IMR-90 (cell line): Measurements from ENCODE around the gene KIFBP. TPM values are rescaled to one million over a fixed set of nuclear protein-coding genes. Genes with fewer than 3 reads are reported as not detected.

Experiments used
- ATAC-seq: fragments of 200-7000 bp; cut with Tn5 transposase; 2 replicates; pipeline ENCODE4 v1.9.1; 2020; ENCODE audit warnings: low read depth, mild to moderate bottlenecking, moderate library complexity
- BruUV-seq: library from RNA; stranded (reverse); fragments of 400-500 nt; replicated peaks from 2 replicates; lab custom pipeline; 2021; lab: Mats Ljungman, UMichigan
- CTCF ChIA-PET: fragments of 300-600 bp; formaldehyde crosslinking; extraction: SDS; loops from one replicate; lab custom pipeline; 2021; ENCODE audit warnings: antibody characterized with exemption; lab: Yijun Ruan, JAX
- POLR2A ChIA-PET: fragments of 300-600 bp; sonication (Branson Sonifier 250); formaldehyde crosslinking; loops from one replicate; lab custom pipeline; 2022; ENCODE audit warnings: antibody characterized with exemption; ENCODE audit not compliant: unreplicated experiment; lab: Charles Lee
- DNase-seq: peaks from one replicate; pipeline ENCODE4 v3.0.0; 2013
- H2AFZ ChIP-seq: replicated peaks from 2 replicates; pipeline ENCODE3; 2013; ENCODE audit warnings: low read length, mild to moderate bottlenecking; ENCODE audit not compliant: poor library complexity
- H2AK5ac ChIP-seq: 2 replicates; pipeline ENCODE4 v1.6.1; 2013; ENCODE audit warnings: low read depth, low read length, inconsistent platforms
- H2AK9ac ChIP-seq: replicated peaks from 2 replicates; pipeline ENCODE3; 2013; ENCODE audit warnings: mild to moderate bottlenecking, low read depth, low read length, moderate library complexity; ENCODE audit not compliant: poor library complexity
- H2BK120ac ChIP-seq: 2 replicates; pipeline ENCODE4 v1.6.1; 2013; ENCODE audit warnings: low read depth, low read length, inconsistent platforms
- H2BK15ac ChIP-seq: 3 replicates; pipeline ENCODE4 v1.6.1; 2013; ENCODE audit warnings: low read depth, low read length, inconsistent platforms
- H2BK20ac ChIP-seq: 2 replicates; pipeline ENCODE4 v1.6.1; 2013; ENCODE audit warnings: low read depth, mild to moderate bottlenecking, inconsistent platforms, low read length, moderate library complexity
- H2BK5ac ChIP-seq: 2 replicates; pipeline ENCODE4 v1.6.1; 2013; ENCODE audit warnings: mild to moderate bottlenecking, low read depth, low read length, inconsistent platforms; ENCODE audit not compliant: poor library complexity, severe bottlenecking
- H3K14ac ChIP-seq: replicated peaks from 2 replicates; pipeline ENCODE4 v1.6.1; 2013; ENCODE audit warnings: low read depth, low read length, inconsistent platforms
- H3K18ac ChIP-seq: 2 replicates; pipeline ENCODE4 v1.6.1; 2013; ENCODE audit warnings: low read depth, low read length, control low read depth
- H3K23ac ChIP-seq: 2 replicates; pipeline ENCODE4 v1.6.1; 2013; ENCODE audit warnings: low read depth, low read length, inconsistent platforms
- H3K27ac ChIP-seq: 2 replicates; pipeline ENCODE4 v1.5.1; 2013; ENCODE audit warnings: mild to moderate bottlenecking, control low read depth, low read length; ENCODE audit not compliant: insufficient read depth
- H3K27me3 ChIP-seq: 2 replicates; pipeline ENCODE4 v1.6.1; 2013; ENCODE audit warnings: low read length; ENCODE audit not compliant: control insufficient read depth, insufficient read depth
- H3K36me3 ChIP-seq: 2 replicates; pipeline ENCODE4 v1.6.1; 2013; ENCODE audit warnings: low read length, mixed read lengths; ENCODE audit not compliant: control insufficient read depth, insufficient read depth
- H3K4ac ChIP-seq: 2 replicates; pipeline ENCODE4 v1.6.1; 2013; ENCODE audit warnings: low read depth, low read length, inconsistent platforms
- H3K4me1 ChIP-seq: 2 replicates; pipeline ENCODE4 v1.6.1; 2013; ENCODE audit warnings: low read length, mixed read lengths; ENCODE audit not compliant: control insufficient read depth, insufficient read depth
- H3K4me2 ChIP-seq: 2 replicates; pipeline ENCODE4 v1.6.1; 2013; ENCODE audit warnings: low read depth, mild to moderate bottlenecking, control low read depth, low read length, moderate library complexity
- H3K4me3 ChIP-seq: 2 replicates; pipeline ENCODE4 v1.5.1; 2013; ENCODE audit warnings: low read depth, mild to moderate bottlenecking, control low read depth, low read length, moderate library complexity; ENCODE audit not compliant: insufficient read depth
- H3K56ac ChIP-seq: 2 replicates; pipeline ENCODE4 v1.6.1; 2013; ENCODE audit warnings: low read length, inconsistent platforms; ENCODE audit not compliant: insufficient read depth; ENCODE audit errors: extremely low read depth
- H3K79me1 ChIP-seq, 2 experiments: 2 replicates each; pipeline ENCODE4 v1.6.1; 2013; ENCODE audit warnings: low read length in 2 of 2, inconsistent platforms in 1 of 2, low read depth in 1 of 2
- H3K9ac ChIP-seq: 2 replicates; pipeline ENCODE4 v1.6.1; 2013; ENCODE audit warnings: low read depth, low read length, control low read depth
- H3K9me1 ChIP-seq: 2 replicates; pipeline ENCODE4 v1.6.1; 2013; ENCODE audit warnings: low read length, inconsistent platforms; ENCODE audit not compliant: insufficient read depth
- H3K9me3 ChIP-seq: 2 replicates; pipeline ENCODE4 v1.6.1; 2013; ENCODE audit warnings: low read length; ENCODE audit not compliant: control insufficient read depth, insufficient read depth
- H4K20me1 ChIP-seq: 2 replicates; pipeline ENCODE4 v1.6.1; 2013; ENCODE audit warnings: low read length, inconsistent platforms; ENCODE audit not compliant: insufficient read depth
- H4K5ac ChIP-seq: 2 replicates; pipeline ENCODE4 v1.6.1; 2013; ENCODE audit warnings: mild to moderate bottlenecking, low read depth, low read length, control low read depth
- H4K8ac ChIP-seq, 2 experiments: 2 replicates each; pipeline ENCODE4 v1.6.1; 2013; ENCODE audit warnings: low read depth in 2 of 2, low read length in 2 of 2, control low read depth in 1 of 2, inconsistent platforms in 1 of 2
- H4K91ac ChIP-seq: 2 replicates; pipeline ENCODE4 v1.6.1; 2013; ENCODE audit warnings: low read depth, low read length, inconsistent platforms; ENCODE audit not compliant: insufficient read depth
- BHLHE40 ChIP-seq: fragments of 150-350 bp; IDR thresholded peaks from 2 replicates; pipeline ENCODE4 v1.6.1; 2016; ENCODE audit warnings: mild to moderate bottlenecking, low read depth, low read length
- POLR2A ChIP-seq: IDR thresholded peaks from 2 replicates; pipeline ENCODE4 v1.6.1; 2012; ENCODE audit warnings: mild to moderate bottlenecking, low read depth, low read length
- RAD21 ChIP-seq: IDR thresholded peaks from 2 replicates; pipeline ENCODE4 v1.6.1; 2012; ENCODE audit warnings: low read length, improper control_type of control experiment
- RCOR1 ChIP-seq: IDR thresholded peaks from 2 replicates; pipeline ENCODE4 v1.6.1; 2012; ENCODE audit warnings: mild to moderate bottlenecking, low read length, improper control_type of control experiment; ENCODE audit not compliant: insufficient replicate concordance
- WGBS, 2 experiments: methylation state at CpG; one replicate each; pipeline versions ENCODE4 v1.1.5 to v1.1.7; 2013; ENCODE audit warnings: missing lambda C conversion rate in 2 of 2; ENCODE audit not compliant: insufficient read length in 1 of 2; ENCODE audit errors: extremely low coverage in 2 of 2; 5-methylcytosine and 5-hydroxymethylcytosine counted together
- dilution Hi-C: fragments of 300-500 bp; cut with HindIII; formaldehyde crosslinking; loops from one replicate; pipeline ENCODE4 v1.14.3; 2018; ENCODE audit warnings: low sequenced_read_pairs; ENCODE audit not compliant: unreplicated experiment
- in situ Hi-C: fragments of 300-500 bp; cut with MboI; formaldehyde crosslinking; loops from 3 replicates; pipeline ENCODE4 v1.14.3; 2019; ENCODE audit warnings: low sequenced_read_pairs, inconsistent platforms, mixed read lengths
- intact Hi-C: fragments of 100-400 bp; cut with micrococcal nuclease; formaldehyde crosslinking; loops from 2 replicates; pipeline ENCODE4 v1.10.0; 2022
- polyA plus RNA-seq, 3 experiments: library from polyadenylated mRNA; depleted of rRNA; stranded (reverse); fragments of >200 nt; gene quantifications; 2 replicates each; pipeline ENCODE4 v1.2.3, GENCODE V29; 2012; ENCODE audit warnings: low replicate concordance in 1 of 3
- total RNA-seq: library from RNA; depleted of rRNA; stranded (reverse); fragments of >200 nt; gene quantifications from 2 replicates; pipeline ENCODE4 v1.2.3, GENCODE V29; 2012

The KIFBP gene
- total and polyA plus RNA-seq, 2 of the 4 experiments (the other 2 are of a cell fraction) = 30.6 to 51.3 TPM

GRCh38 chr10:68950598-68950997, 38.0 kb upstream of the KIFBP start:
- Histone ChIP-seq H3K4me2 (no peak overlapping the region), H3K4me3 (no peak overlapping the region), H4K5ac (no peak overlapping the region), H2BK5ac (no peak overlapping the region), H3K27ac (no peak overlapping the region), H3K9me3 (no peaks in the 10 kb centered on the region), H2BK15ac (no peak overlapping the region), H4K20me1 (no peaks in the 10 kb centered on the region), H3K18ac (no peak overlapping the region), H3K14ac (no peak overlapping the region), H2AK5ac (no peak overlapping the region), H3K9ac (no peak overlapping the region), H4K8ac (no peak overlapping the region), H3K4ac (no peak overlapping the region), H3K27me3 (no peaks in the 10 kb centered on the region), H2BK20ac (no peak overlapping the region), H3K36me3 (peaks cover 23% of the 10 kb centered on the region), H2BK120ac (no peak overlapping the region), H3K9me1 (no peaks in the 10 kb centered on the region), H3K79me1 (peaks cover 0 to 10% of the 10 kb centered on the region in 2 experiments; a peak in 3 of 4 replicates), H2AK9ac (no peak overlapping the region), H2AFZ (no peak overlapping the region), H3K23ac (no peak overlapping the region), H3K4me1 (no peaks in the 10 kb centered on the region), H4K91ac (no peak overlapping the region), H3K56ac (no peak overlapping the region)
- ChIA-PET CTCF (no interaction called here), POLR2A (no interaction called here)
- DNase-seq (no peak), ATAC-seq (no peak)
- intact Hi-C loops = no loop called here
- dilution Hi-C loops = no loop called here
- 96% methylated on average over 3 of the region's 3 CpGs; no CpG with 5 or more reads in 1 of the 2 experiments for WGBS, 2 experiments
- in situ Hi-C loops = no loop called here
- TF ChIP-seq BHLHE40 = no peak
- no peak for TF ChIP-seq RCOR1
- no peak for TF ChIP-seq RAD21
- no peak for TF ChIP-seq POLR2A
- no TSS peak for BruUV-seq
